Neuronal stem cell (in vitro differentiated cells): Measurements from ENCODE around the gene RMC1.
A peak's percentile ranks its signal among the peaks of the same experiment; 100 is the strongest.

ENCODE experiments used
- DNase-seq: peaks from one replicate; pipeline ENCODE4 v3.0.0-alpha.2; 2013; ENCODE audit warnings: low spot score
- H2AFZ ChIP-seq: one replicate; pipeline ENCODE4 v1.6.1; 2013; ENCODE audit warnings: mild to moderate bottlenecking, low read length, inconsistent platforms
- H2AK5ac ChIP-seq: 2 replicates; pipeline ENCODE4 v1.6.1; 2013; ENCODE audit warnings: low read depth, mild to moderate bottlenecking, inconsistent platforms, low read length, moderate library complexity, mixed read lengths
- H2BK120ac ChIP-seq: 2 replicates; pipeline ENCODE4 v1.6.1; 2013; ENCODE audit warnings: low read depth, mild to moderate bottlenecking, inconsistent platforms, low read length, moderate library complexity, mixed read lengths
- H2BK12ac ChIP-seq: one replicate; pipeline ENCODE4 v1.6.1; 2013; ENCODE audit warnings: low read length, inconsistent platforms
- H2BK15ac ChIP-seq: 2 replicates; pipeline ENCODE4 v1.6.1; 2013; ENCODE audit warnings: mild to moderate bottlenecking, low read length, inconsistent platforms, mixed read lengths
- H2BK5ac ChIP-seq: one replicate; pipeline ENCODE4 v1.6.1; 2013; ENCODE audit warnings: inconsistent platforms, mild to moderate bottlenecking, low read length, moderate library complexity
- H3K14ac ChIP-seq: one replicate; pipeline ENCODE4 v1.6.1; 2013; ENCODE audit warnings: low read length, inconsistent platforms
- H3K18ac ChIP-seq: 2 replicates; pipeline ENCODE4 v1.6.1; 2013; ENCODE audit warnings: low read length, inconsistent platforms
- H3K23ac ChIP-seq: 2 replicates; pipeline ENCODE4 v1.6.1; 2013; ENCODE audit warnings: low read depth, mild to moderate bottlenecking, mixed read lengths, low read length, inconsistent platforms; ENCODE audit not compliant: poor library complexity
- H3K27ac ChIP-seq: replicated peaks from 3 replicates; pipeline ENCODE4 v1.5.1; 2013; ENCODE audit warnings: low read length, inconsistent platforms
- H3K27me3 ChIP-seq, 3 experiments: 2 replicates each; pipeline ENCODE4 v1.6.1; 2013; ENCODE audit warnings: low read length in 3 of 3, mild to moderate bottlenecking in 2 of 3, inconsistent platforms in 1 of 3, low read depth in 1 of 3, mixed read lengths in 1 of 3, moderate library complexity in 1 of 3; ENCODE audit not compliant: control insufficient read depth in 3 of 3, insufficient read depth in 3 of 3
- H3K36me3 ChIP-seq, 2 donors: replicated peaks in 1 of 2; 2 replicates each; pipeline ENCODE4 v1.6.1; 2013; ENCODE audit warnings: low read length in 2 of 2; ENCODE audit not compliant: control insufficient read depth in 2 of 2, insufficient read depth in 2 of 2
- H3K4ac ChIP-seq: 2 replicates; pipeline ENCODE4 v1.6.1; 2013; ENCODE audit warnings: inconsistent platforms, mild to moderate bottlenecking, low read length, moderate library complexity
- H3K4me1 ChIP-seq, 2 donors: 1 replicate in 1 of 2; 2 replicates in 1 of 2; pipeline ENCODE4 v1.6.1; 2013; ENCODE audit warnings: low read length in 2 of 2, low read depth in 1 of 2; ENCODE audit not compliant: control insufficient read depth in 2 of 2, insufficient read depth in 1 of 2
- H3K4me2 ChIP-seq: one replicate; pipeline ENCODE4 v1.6.1; 2013; ENCODE audit warnings: mild to moderate bottlenecking, low read length, inconsistent platforms; ENCODE audit not compliant: insufficient read depth, poor library complexity, severe bottlenecking
- H3K4me3 ChIP-seq, 2 donors: 2 replicates each; pipeline ENCODE4 v1.5.1; 2013; ENCODE audit warnings: low read length in 2 of 2, mild to moderate bottlenecking in 2 of 2, inconsistent platforms in 1 of 2, moderate library complexity in 1 of 2
- H3K79me1 ChIP-seq: one replicate; pipeline ENCODE4 v1.6.1; 2013; ENCODE audit warnings: low read depth, mild to moderate bottlenecking, inconsistent platforms, low read length, moderate library complexity
- H3K9ac ChIP-seq: one replicate; pipeline ENCODE4 v1.6.1; 2013; ENCODE audit warnings: mild to moderate bottlenecking, low read depth, low read length, inconsistent platforms; ENCODE audit not compliant: poor library complexity
- H3K9me3 ChIP-seq, 2 donors: replicated peaks in 1 of 2; 2 replicates each; pipeline versions ENCODE3 to v1.6.1; 2013; ENCODE audit warnings: low read length in 2 of 2, mild to moderate bottlenecking in 2 of 2, inconsistent platforms in 1 of 2, low read depth in 1 of 2, mixed read lengths in 1 of 2, moderate library complexity in 1 of 2; ENCODE audit not compliant: control insufficient read depth in 2 of 2, insufficient read depth in 1 of 2
- H4K8ac ChIP-seq: one replicate; pipeline ENCODE4 v1.6.1; 2013; ENCODE audit warnings: low read depth, mild to moderate bottlenecking, inconsistent platforms, low read length, moderate library complexity
- H4K91ac ChIP-seq: one replicate; pipeline ENCODE4 v1.6.1; 2013; ENCODE audit warnings: low read length, low read depth, mild to moderate bottlenecking, inconsistent platforms; ENCODE audit not compliant: poor library complexity
- WGBS, 2 donors: extraction: QIAGEN DNeasy Blood & Tissue Kit; methylation state at CpG; one replicate each; pipeline ENCODE4 v1.1.7; 2013; ENCODE audit warnings: missing lambda C conversion rate in 2 of 2, mixed read lengths in 1 of 2; ENCODE audit not compliant: insufficient read length in 2 of 2, insufficient replicate concordance in 1 of 2; ENCODE audit errors: extremely low coverage in 2 of 2; 5-methylcytosine and 5-hydroxymethylcytosine counted together

The RMC1 gene

DNA sequence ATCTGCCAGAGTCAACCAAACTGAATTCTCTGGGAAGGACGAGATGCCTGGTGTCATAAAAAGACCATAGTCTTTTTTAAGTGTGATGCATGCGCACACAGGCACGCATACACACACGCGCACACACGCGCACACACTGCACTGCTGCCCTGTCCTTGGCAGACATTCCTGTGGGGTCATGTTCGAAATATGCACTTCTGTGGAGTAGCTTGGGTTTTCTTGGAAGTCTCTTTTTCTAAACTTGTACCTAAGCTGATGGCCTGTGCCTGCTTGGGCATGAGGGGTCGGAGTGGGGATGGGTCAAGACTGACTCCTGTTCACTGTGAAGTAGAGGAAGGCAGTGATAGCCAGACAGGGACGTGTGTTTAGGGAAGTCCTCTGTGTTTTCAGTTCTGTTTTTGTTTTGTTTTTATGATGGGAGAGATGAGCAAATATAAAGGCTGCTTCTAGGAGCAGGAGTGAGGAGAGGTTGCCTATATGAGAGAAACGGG lies 4.0 kb upstream of the RMC1 start:
- no peaks in the 10 kb centered on the region for H3K9me3 ChIP-seq
- no peak overlapping the region for H4K8ac ChIP-seq
- H3K9ac ChIP-seq: no peak overlapping the region
- H2AFZ ChIP-seq: peak overlapping the region; percentile 60
- H3K23ac ChIP-seq: no peak overlapping the region
- H3K27ac ChIP-seq: no peak overlapping the region
- H3K79me1 ChIP-seq: no peaks in the 10 kb centered on the region
- H3K18ac ChIP-seq: no peak overlapping the region
- no peak overlapping the region for H2BK5ac ChIP-seq
- H3K4ac ChIP-seq: no peak overlapping the region
- no peak overlapping the region for H4K91ac ChIP-seq
- H3K4me2 ChIP-seq: no peak overlapping the region
- no peak for DNase-seq
- H3K36me3 ChIP-seq: no peaks in the 10 kb centered on the region
- no peaks in the 10 kb centered on the region for H3K27me3 ChIP-seq
- H2AK5ac ChIP-seq: no peak overlapping the region
- H2BK15ac ChIP-seq: no peak overlapping the region
- no CpG with 5 or more reads among the region's 11 CpGs for WGBS, 2 donors
- H3K4me3 ChIP-seq: no peak overlapping the region
- peaks cover 10 to 12% of the 10 kb centered on the region in 2 donors for H3K4me1 ChIP-seq
- no peak overlapping the region for H2BK12ac ChIP-seq
- H2BK120ac ChIP-seq: no peak overlapping the region
- H3K14ac ChIP-seq: no peak overlapping the region

DNA sequence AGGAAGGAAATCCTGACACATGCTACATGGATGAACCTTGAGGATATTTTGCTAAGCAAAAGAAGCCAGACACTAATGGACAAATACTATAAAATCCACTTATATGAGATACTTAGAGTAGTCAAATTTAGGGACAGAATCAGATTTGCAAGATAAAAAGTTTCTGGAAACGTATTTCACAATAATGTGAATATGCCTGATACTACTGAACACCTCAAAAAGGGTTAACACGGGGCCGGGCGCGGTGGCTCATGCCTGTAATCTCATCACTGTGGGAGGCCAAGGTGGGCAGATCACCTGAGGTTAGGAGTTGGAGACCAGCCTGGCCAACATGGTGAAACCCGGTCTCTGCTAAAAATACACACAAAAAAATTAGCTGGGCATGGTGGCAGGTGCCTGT lies 1.7 kb upstream of the RMC1 start:
- Histone ChIP-seq H4K8ac (no peak overlapping the region), H3K9me3 (no peaks in the 10 kb centered on the region), H2AFZ (no peak overlapping the region), H3K4me1 (peaks cover 6 to 10% of the 10 kb centered on the region in 2 donors), H3K4me2 (no peak overlapping the region), H3K27me3 (no peaks in the 10 kb centered on the region), H3K4me3 (no peak overlapping the region), H3K9ac (no peak overlapping the region), H2BK12ac (no peak overlapping the region), H3K4ac (no peak overlapping the region), H3K14ac (no peak overlapping the region), H4K91ac (no peak overlapping the region), H3K23ac (no peak overlapping the region), H3K27ac (no peak overlapping the region), H3K36me3 (peaks cover 1 to 6% of the 10 kb centered on the region in 2 donors), H3K79me1 (no peaks in the 10 kb centered on the region), H2BK120ac (no peak overlapping the region), H2BK5ac (no peak overlapping the region), H2BK15ac (no peak overlapping the region), H2AK5ac (no peak overlapping the region), H3K18ac (no peak overlapping the region)
- WGBS, 2 donors: no CpG with 5 or more reads among the region's 6 CpGs
- no peak for DNase-seq

DNA sequence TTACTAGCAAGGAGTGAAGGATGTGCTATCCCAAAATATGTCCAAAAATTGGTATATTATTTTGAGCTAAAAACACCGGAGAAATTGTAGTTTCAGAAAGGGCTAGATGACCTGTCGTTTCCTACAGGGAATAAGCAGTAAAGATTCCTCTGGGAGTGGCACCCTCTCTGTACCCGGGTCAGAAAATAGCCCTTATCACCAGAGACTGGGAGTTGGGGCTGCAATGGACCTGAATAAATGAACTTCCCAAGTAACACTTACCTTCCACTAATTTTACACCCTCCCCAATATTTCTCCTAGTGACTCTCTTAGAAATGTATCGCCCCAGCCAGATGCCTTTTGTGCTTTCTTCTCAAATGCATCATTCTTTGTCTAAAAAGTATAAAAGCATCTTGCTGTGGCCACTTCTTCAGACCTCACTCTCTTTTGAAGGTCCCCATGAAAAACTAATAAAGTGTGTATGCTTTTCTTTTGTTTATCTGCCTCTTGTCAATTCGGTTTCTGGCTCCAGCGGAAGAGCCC lies 734 bp upstream of the RMC1 start:
- peak overlapping the region; percentile 88 for H3K27ac ChIP-seq
- H2BK5ac ChIP-seq: no peak overlapping the region
- peaks cover 6 to 10% of the 10 kb centered on the region in 2 donors for H3K4me1 ChIP-seq
- H4K8ac ChIP-seq: no peak overlapping the region
- no peak overlapping the region for H3K4ac ChIP-seq
- no peak overlapping the region for H3K23ac ChIP-seq
- H2BK12ac ChIP-seq: no peak overlapping the region
- H2BK120ac ChIP-seq: no peak overlapping the region
- H3K9me3 ChIP-seq: no peaks in the 10 kb centered on the region
- peak overlapping the region; percentile 83 for H3K9ac ChIP-seq
- H2AFZ ChIP-seq: peak overlapping the region; percentile 99
- no peak overlapping the region for H3K14ac ChIP-seq
- peak overlapping the region; percentile 55 for H3K4me2 ChIP-seq
- H2BK15ac ChIP-seq: no peak overlapping the region
- H2AK5ac ChIP-seq: no peak overlapping the region
- H3K79me1 ChIP-seq: no peaks in the 10 kb centered on the region
- H3K27me3 ChIP-seq: no peaks in the 10 kb centered on the region
- WGBS, 2 donors: no CpG with 5 or more reads among the region's 6 CpGs
- no peak for DNase-seq
- H3K4me3 ChIP-seq: peak overlapping the region; percentile 62 to 84
- peaks cover 1 to 16% of the 10 kb centered on the region in 2 donors for H3K36me3 ChIP-seq
- H4K91ac ChIP-seq: no peak overlapping the region
- no peak overlapping the region for H3K18ac ChIP-seq

DNA sequence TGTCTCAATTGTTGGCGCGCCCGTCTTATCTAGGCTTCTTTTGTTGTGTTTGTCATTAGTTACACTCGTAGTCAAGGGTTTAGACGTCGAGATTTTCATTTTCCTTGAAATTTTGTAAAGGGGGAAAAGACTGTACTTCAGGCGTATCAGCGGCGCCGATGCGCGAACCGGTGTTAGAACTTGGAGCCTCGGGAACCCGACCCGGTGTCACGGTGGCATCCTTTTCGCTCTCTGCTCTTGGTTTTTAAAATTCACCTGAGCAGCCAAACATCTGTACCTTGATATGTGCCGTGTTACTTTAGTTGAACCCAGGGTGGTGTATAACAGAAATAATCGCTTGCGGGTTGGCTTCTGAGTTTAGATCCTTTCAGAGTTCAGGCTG lies 643 bp downstream of the RMC1 start:
- Histone ChIP-seq H2BK12ac (no peak overlapping the region), H3K4me3 (peak overlapping the region; percentile 62 to 99), H3K23ac (no peak overlapping the region), H3K27ac (no peak overlapping the region), H3K18ac (no peak overlapping the region), H4K8ac (no peak overlapping the region), H2BK15ac (no peak overlapping the region), H4K91ac (no peak overlapping the region), H3K4me1 (peaks cover 6 to 10% of the 10 kb centered on the region in 2 donors), H3K4ac (no peak overlapping the region), H2BK120ac (no peak overlapping the region), H2BK5ac (no peak overlapping the region), H3K14ac (no peak overlapping the region), H3K9me3 (no peaks in the 10 kb centered on the region), H3K9ac (peak overlapping the region; percentile 92), H2AK5ac (no peak overlapping the region), H3K36me3 (peaks cover 5 to 29% of the 10 kb centered on the region in 2 donors), H2AFZ (peak overlapping the region; percentile 99), H3K79me1 (no peaks in the 10 kb centered on the region), H3K4me2 (peak overlapping the region; percentile 97), H3K27me3 (no peaks in the 10 kb centered on the region)
- no CpG with 5 or more reads among the region's 21 CpGs for WGBS, 2 donors
- DNase-seq: no peak
